GM19324 (cell line): ENCODE results near the gene CYB5B.
"Not testable (repeated sequence)": the region's sequence is repeated elsewhere in the genome, so short reads cannot be mapped to it uniquely, and the experiment has no call there.

Source experiments
- ATAC-seq: cut with Tn5 transposase; IDR thresholded peaks from one replicate; pipeline ENCODE4 v1.9.1; 2021; ENCODE audit warnings: mild to moderate bottlenecking, moderate library complexity; ENCODE audit not compliant: unreplicated experiment, low FRiP score

Gene CYB5B

GRCh38 chr16:69441030-69441429, 16.6 kb downstream of the CYB5B start:
- not testable (repeated sequence) for ATAC-seq

GRCh38 chr16:69443927-69444631, 19.7 kb downstream of the CYB5B start:
- ATAC-seq: no peak

GRCh38 chr16:69444873-69445517, 20.6 kb downstream of the CYB5B start:
- no peak for ATAC-seq

GRCh38 chr16:69448470-69449193, 24.2 kb downstream of the CYB5B start:
- no peak for ATAC-seq

- ATAC-seq: no peak
Measured at GRCh38 chr16:69451166-69451565, 26.7 kb downstream of the CYB5B start.

- ATAC-seq: no peak
Measured at GRCh38 chr16:69453936-69454335, 29.5 kb downstream of the CYB5B start.

GRCh38 chr16:69463876-69464275, 39.5 kb downstream of the CYB5B start:
- no peak for ATAC-seq

- no peak for ATAC-seq
Measured at GRCh38 chr16:69465083-69465721, 40.8 kb downstream of the CYB5B start.

- no peak for ATAC-seq
Measured at GRCh38 chr16:69465881-69466280, 41.5 kb downstream of the CYB5B start.

- no peak for ATAC-seq
Measured at GRCh38 chr16:69466547-69466946, 42.1 kb downstream of the CYB5B start.

- no peak for ATAC-seq
Measured at GRCh38 chr16:69467080-69467479, 42.7 kb downstream of the CYB5B start.

GRCh38 chr16:69467531-69468204, 43.2 kb downstream of the CYB5B start:
- ATAC-seq: no peak

GRCh38 chr16:69469807-69470561, 45.6 kb downstream of the CYB5B start:
- ATAC-seq: no peak

GRCh38 chr16:69471121-69471520, 46.7 kb downstream of the CYB5B start:
- no peak for ATAC-seq

GRCh38 chr16:69474408-69474807, 50.0 kb downstream of the CYB5B start:
- no peak for ATAC-seq

- ATAC-seq: no peak
Measured at GRCh38 chr16:69476920-69477443, 52.6 kb downstream of the CYB5B start.

GRCh38 chr16:69477546-69477945, 53.1 kb downstream of the CYB5B start:
- ATAC-seq: no peak

GRCh38 chr16:69478685-69479084, 54.3 kb downstream of the CYB5B start:
- no peak for ATAC-seq

- no peak for ATAC-seq
Measured at GRCh38 chr16:69479775-69480174, 55.4 kb downstream of the CYB5B start.

- ATAC-seq: no peak
Measured at GRCh38 chr16:69481901-69482341, 57.5 kb downstream of the CYB5B start.
